MCF 10A (cell line): Measurements from ENCODE around the gene STT3B. TPM values are rescaled to one million over a fixed set of nuclear protein-coding genes. Genes with fewer than 3 reads are reported as not detected.

Experiments used
- BruUV-seq: library from RNA; stranded (reverse); fragments of 400-500 nt; replicated peaks from 2 replicates; lab custom pipeline; 2021; lab: Mats Ljungman, UMichigan
- CTCF ChIA-PET: fragments of 300-600 bp; sonication (Branson Sonifier 250); formaldehyde crosslinking; extraction: SDS; loops from one replicate; lab custom pipeline; 2021; ENCODE audit warnings: antibody characterized with exemption, inconsistent platforms; lab: Yijun Ruan, JAX
- POLR2A ChIA-PET: fragments of 300-600, 350-650 bp; sonication (Branson Sonifier 250); formaldehyde crosslinking; extraction: SDS; loops from one replicate; lab custom pipeline; 2020; ENCODE audit warnings: antibody characterized with exemption, inconsistent platforms; lab: Yijun Ruan, JAX
- DNase-seq: peaks from one replicate; pipeline ENCODE4 v3.0.0-alpha.2; 2018; ENCODE audit not compliant: unreplicated experiment
- H3K27ac Mint-ChIP-seq: one replicate; pipeline ENCODE4 v1.8.0; 2022; ENCODE audit warnings: mild to moderate bottlenecking, low read depth, mixed read lengths; ENCODE audit not compliant: unreplicated experiment
- H3K27me3 Mint-ChIP-seq: one replicate; pipeline ENCODE4 v1.8.0; 2022; ENCODE audit warnings: mixed read lengths; ENCODE audit not compliant: insufficient read depth, unreplicated experiment
- H3K36me3 Mint-ChIP-seq: one replicate; pipeline ENCODE4 v1.8.0; 2022; ENCODE audit warnings: mild to moderate bottlenecking, moderate library complexity, mixed read lengths; ENCODE audit not compliant: insufficient read depth, unreplicated experiment
- H3K4me1 Mint-ChIP-seq: one replicate; pipeline ENCODE4 v1.8.0; 2022; ENCODE audit warnings: mixed read lengths; ENCODE audit not compliant: insufficient read depth, unreplicated experiment
- H3K4me3 Mint-ChIP-seq: one replicate; pipeline ENCODE4 v1.8.0; 2022; ENCODE audit warnings: mild to moderate bottlenecking, moderate library complexity, mixed read lengths; ENCODE audit not compliant: unreplicated experiment
- H3K9me3 Mint-ChIP-seq: one replicate; pipeline ENCODE4 v1.8.0; 2022; ENCODE audit warnings: mixed read lengths; ENCODE audit not compliant: unreplicated experiment
- CTCF ChIP-seq: fragments of 200-600 bp; IDR thresholded peaks from one replicate; pipeline ENCODE4 v1.8.0; 2022; ENCODE audit warnings: antibody characterized with exemption, mild to moderate bottlenecking; ENCODE audit not compliant: unreplicated experiment
- intact Hi-C: fragments of 100-400 bp; cut with micrococcal nuclease; formaldehyde crosslinking; loops from 2 replicates; pipeline ENCODE4 v1.14.1; 2022
- total RNA-seq: library from RNA; stranded (reverse); gene quantifications from 2 replicates; pipeline ENCODE4 v1.2.3, GENCODE V29; 2022

The STT3B gene
- total RNA-seq, 1 experiment from 2014 or later, result 118 TPM

- no peaks in the 10 kb centered on the region for H3K36me3 Mint-ChIP-seq
- no peaks in the 10 kb centered on the region for H3K27me3 Mint-ChIP-seq
- POLR2A ChIA-PET, result interaction anchor here (1.6 kb wide), 1 partner anchor 41 kb away, joined by 5 read pairs; the partner anchor contains the start of gene STT3B
- no TSS peak for BruUV-seq
- no peaks in the 10 kb centered on the region for H3K9me3 Mint-ChIP-seq
- intact Hi-C loops, result no loop called here
- CTCF ChIA-PET, result no interaction called here
- no peak overlapping the region for H3K4me3 Mint-ChIP-seq
- no peaks in the 10 kb centered on the region for H3K4me1 Mint-ChIP-seq
- TF ChIP-seq CTCF, result no peak
- H3K27ac Mint-ChIP-seq, result no peak overlapping the region
- DNase-seq, result no peak
Observed at GRCh38 chr3:31491660-31492059, 41.1 kb upstream of the STT3B start.

GRCh38 chr3:31493149-31493548, 39.6 kb upstream of the STT3B start:
- CTCF ChIA-PET, result interaction anchor here (1.2 kb wide), 1 partner anchor 9 kb away, joined by 4 read pairs; no protein-coding TSS in a partner anchor

GRCh38 chr3:31495971-31496665, 36.6 kb upstream of the STT3B start:
- no TSS peak for BruUV-seq
- H3K27me3 Mint-ChIP-seq, result peaks cover 10% of the 10 kb centered on the region
- no peak overlapping the region for H3K27ac Mint-ChIP-seq
- ChIA-PET POLR2A (interaction anchor here (1.4 kb wide), 1 partner anchor 36 kb away, joined by 5 read pairs; no protein-coding TSS in a partner anchor), CTCF (interaction anchor here (1.0 kb wide), 1 partner anchor 54 kb away, joined by 3 read pairs; no protein-coding TSS in a partner anchor)
- intact Hi-C loops, result no loop called here
- H3K36me3 Mint-ChIP-seq, result no peaks in the 10 kb centered on the region
- H3K4me3 Mint-ChIP-seq, result no peak overlapping the region
- H3K9me3 Mint-ChIP-seq, result no peaks in the 10 kb centered on the region
- no peaks in the 10 kb centered on the region for H3K4me1 Mint-ChIP-seq
- TF ChIP-seq CTCF, result no peak
- no peak for DNase-seq

More at GRCh38 chr3:31493149-31493548, 39.6 kb upstream of the STT3B start:
- TF ChIP-seq CTCF, result no peak
- intact Hi-C loops, result no loop called here
- BruUV-seq, result no TSS peak
- Mint-ChIP-seq H3K27me3 (no peaks in the 10 kb centered on the region), H3K4me1 (no peaks in the 10 kb centered on the region), H3K27ac (no peak overlapping the region), H3K9me3 (no peaks in the 10 kb centered on the region), H3K4me3 (no peak overlapping the region), H3K36me3 (no peaks in the 10 kb centered on the region)
- no peak for DNase-seq
- POLR2A ChIA-PET, result no interaction called here

DNA sequence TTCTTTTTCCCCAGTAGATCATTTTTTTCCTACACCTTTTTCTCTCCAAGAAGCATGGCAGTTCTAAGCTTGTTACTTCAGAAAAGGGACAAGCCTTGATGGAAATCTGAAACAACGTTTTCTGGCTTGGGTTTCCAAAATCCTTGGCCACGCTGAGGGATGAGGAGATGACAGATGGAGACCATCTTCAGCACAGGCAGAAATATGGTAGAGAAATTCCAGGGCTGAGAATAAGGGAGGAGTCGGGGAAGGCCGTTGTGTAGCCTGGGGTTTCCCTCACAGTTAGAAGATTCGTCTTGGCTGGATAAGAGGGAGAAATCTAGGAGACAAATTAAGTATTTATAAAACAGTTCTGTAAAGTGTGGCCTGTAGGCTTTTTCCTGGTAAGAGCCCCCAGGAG, 33.9 kb upstream of the STT3B start:
- no peak for DNase-seq
- Mint-ChIP-seq H3K27ac (no peak overlapping the region), H3K4me1 (no peaks in the 10 kb centered on the region), H3K36me3 (no peaks in the 10 kb centered on the region), H3K4me3 (no peak overlapping the region), H3K9me3 (no peaks in the 10 kb centered on the region), H3K27me3 (peaks cover 30% of the 10 kb centered on the region)
- no TSS peak for BruUV-seq
- ChIA-PET CTCF (no interaction called here), POLR2A (interaction anchor here (0.6 kb wide), 1 partner anchor 646 kb away, joined by 3 read pairs; no protein-coding TSS in a partner anchor)
- intact Hi-C loops, result no loop called here
- no peak for TF ChIP-seq CTCF
